Central memory CD8-positive, alpha-beta T cell (primary cell): ENCODE data around the gene RRM2.

Experiments
- ATAC-seq: fragments of 150-1000 bp; cut with Tn5 transposase; replicated peaks from 2 replicates; pipeline ENCODE4 v1.10.0; 2022; ENCODE audit warnings: mild to moderate bottlenecking, moderate FRiP score, moderate number of reproducible peaks; ENCODE audit not compliant: poor library complexity, severe bottlenecking; ENCODE audit errors: extremely low read depth
- DNase-seq, 2 donors: peaks; one replicate each; pipeline ENCODE4 v3.0.0; 2021; ENCODE audit warnings: low spot score in 2 of 2
- H3K27ac Mint-ChIP-seq: one replicate; pipeline ENCODE4 v1.8.0; 2022; ENCODE audit warnings: low read depth, mild to moderate bottlenecking, moderate library complexity, mixed read lengths
- H3K27me3 Mint-ChIP-seq: one replicate; pipeline ENCODE4 v1.8.0; 2022; ENCODE audit warnings: mixed read lengths
- H3K36me3 Mint-ChIP-seq: one replicate; pipeline ENCODE4 v1.8.0; 2022; ENCODE audit warnings: mild to moderate bottlenecking, moderate library complexity, mixed read lengths; ENCODE audit not compliant: insufficient read depth
- H3K4me1 Mint-ChIP-seq: one replicate; pipeline ENCODE4 v1.8.0; 2022; ENCODE audit warnings: mixed read lengths
- H3K4me3 Mint-ChIP-seq: one replicate; pipeline ENCODE4 v1.8.0; 2022; ENCODE audit warnings: mild to moderate bottlenecking, moderate library complexity, mixed read lengths
- H3K9me3 Mint-ChIP-seq: one replicate; pipeline ENCODE4 v1.8.0; 2022; ENCODE audit warnings: mixed read lengths

RRM2 gene

GRCh38 chr2:10122500-10123280 is at the start of gene RRM2:
TSS of gene RRM2 (plus strand) at chr2:10122739. CDS start at chr2:10122799, 60 bp downstream.
- H3K36me3 Mint-ChIP-seq, result peaks cover 20% of the 10 kb centered on the region
- H3K9me3 Mint-ChIP-seq, result no peaks in the 10 kb centered on the region
- H3K27ac Mint-ChIP-seq, result peak within 1 kb of the TSS; percentile 78
- H3K27me3 Mint-ChIP-seq, result peaks cover 14% of the 10 kb centered on the region
- DNase-seq, result peak; percentile 71 to 75
- peak; percentile 66 for ATAC-seq
- peaks cover 46% of the 10 kb centered on the region for H3K4me1 Mint-ChIP-seq
- peak within 1 kb of the TSS; percentile 93 for H3K4me3 Mint-ChIP-seq

- no peaks in the 10 kb centered on the region for H3K9me3 Mint-ChIP-seq
- H3K36me3 Mint-ChIP-seq, result peaks cover 2% of the 10 kb centered on the region
- no peak for ATAC-seq
- peaks cover 66% of the 10 kb centered on the region for H3K27me3 Mint-ChIP-seq
- no peak overlapping the region for H3K4me3 Mint-ChIP-seq
- no peak for DNase-seq
- peaks cover 7% of the 10 kb centered on the region for H3K4me1 Mint-ChIP-seq
- H3K27ac Mint-ChIP-seq, result peak overlapping the region; percentile 8
These were observed 48.8 kb upstream of the RRM2 start for GRCh38 chr2:10073706-10074105.

GRCh38 chr2:10075101-10075500 is 47.4 kb upstream of the RRM2 start:
- DNase-seq, result no peak
- no peak for ATAC-seq
- Mint-ChIP-seq H3K27ac (no peak overlapping the region), H3K9me3 (no peaks in the 10 kb centered on the region), H3K36me3 (peaks cover 2% of the 10 kb centered on the region), H3K4me1 (peaks cover 13% of the 10 kb centered on the region), H3K27me3 (peaks cover 73% of the 10 kb centered on the region), H3K4me3 (no peak overlapping the region)

GRCh38 chr2:10075571-10076209 is 46.8 kb upstream of the RRM2 start:
- H3K36me3 Mint-ChIP-seq, result peaks cover 2% of the 10 kb centered on the region
- DNase-seq (no peak), ATAC-seq (no peak)
- H3K27ac Mint-ChIP-seq, result no peak overlapping the region
- no peak overlapping the region for H3K4me3 Mint-ChIP-seq
- peaks cover 74% of the 10 kb centered on the region for H3K27me3 Mint-ChIP-seq
- H3K9me3 Mint-ChIP-seq, result no peaks in the 10 kb centered on the region
- peaks cover 13% of the 10 kb centered on the region for H3K4me1 Mint-ChIP-seq

GRCh38 chr2:10076511-10076910 is 46.0 kb upstream of the RRM2 start:
- ATAC-seq, result no peak
- Mint-ChIP-seq H3K4me1 (peaks cover 20% of the 10 kb centered on the region), H3K36me3 (peaks cover 5% of the 10 kb centered on the region), H3K27ac (no peak overlapping the region), H3K4me3 (no peak overlapping the region), H3K27me3 (peaks cover 82% of the 10 kb centered on the region), H3K9me3 (no peaks in the 10 kb centered on the region)
- DNase-seq, result no peak

DNA sequence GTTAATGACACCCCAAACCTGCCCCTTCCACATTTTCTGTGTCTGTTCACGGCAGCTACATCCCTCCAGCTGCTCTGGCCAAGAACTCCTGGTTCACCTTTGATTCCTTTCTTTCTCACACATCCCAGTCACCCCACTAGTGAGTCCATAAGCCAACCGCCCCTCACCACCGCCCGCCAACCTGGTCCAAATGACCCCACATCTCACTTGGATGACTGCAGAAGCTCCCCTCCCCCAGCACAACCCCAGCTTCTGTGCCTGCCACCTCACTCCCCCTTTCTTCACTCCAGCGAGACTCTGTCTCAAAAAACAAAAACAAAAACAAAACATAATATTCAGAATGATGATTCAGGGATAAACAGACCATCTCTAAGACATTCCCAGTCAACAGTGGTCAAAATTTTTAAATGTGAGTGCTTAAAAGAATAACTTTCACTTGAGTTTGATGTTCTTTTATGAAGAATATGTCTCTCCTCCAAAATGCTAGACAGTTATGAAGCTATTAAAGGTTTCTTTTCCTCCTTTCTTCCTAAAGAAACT is 45.5 kb upstream of the RRM2 start:
- H3K9me3 Mint-ChIP-seq, result no peaks in the 10 kb centered on the region
- H3K27me3 Mint-ChIP-seq, result peaks cover 87% of the 10 kb centered on the region
- no peak for DNase-seq
- H3K27ac Mint-ChIP-seq, result no peak overlapping the region
- H3K36me3 Mint-ChIP-seq, result peaks cover 5% of the 10 kb centered on the region
- no peak overlapping the region for H3K4me3 Mint-ChIP-seq
- no peak for ATAC-seq
- peaks cover 20% of the 10 kb centered on the region for H3K4me1 Mint-ChIP-seq

- DNase-seq, result no peak
- Mint-ChIP-seq H3K9me3 (no peaks in the 10 kb centered on the region), H3K4me1 (peaks cover 13% of the 10 kb centered on the region), H3K27me3 (peaks cover 87% of the 10 kb centered on the region), H3K36me3 (peaks cover 5% of the 10 kb centered on the region), H3K4me3 (no peak overlapping the region), H3K27ac (no peak overlapping the region)
- ATAC-seq, result no peak
These were observed 44.5 kb upstream of the RRM2 start for GRCh38 chr2:10078001-10078400.

DNA sequence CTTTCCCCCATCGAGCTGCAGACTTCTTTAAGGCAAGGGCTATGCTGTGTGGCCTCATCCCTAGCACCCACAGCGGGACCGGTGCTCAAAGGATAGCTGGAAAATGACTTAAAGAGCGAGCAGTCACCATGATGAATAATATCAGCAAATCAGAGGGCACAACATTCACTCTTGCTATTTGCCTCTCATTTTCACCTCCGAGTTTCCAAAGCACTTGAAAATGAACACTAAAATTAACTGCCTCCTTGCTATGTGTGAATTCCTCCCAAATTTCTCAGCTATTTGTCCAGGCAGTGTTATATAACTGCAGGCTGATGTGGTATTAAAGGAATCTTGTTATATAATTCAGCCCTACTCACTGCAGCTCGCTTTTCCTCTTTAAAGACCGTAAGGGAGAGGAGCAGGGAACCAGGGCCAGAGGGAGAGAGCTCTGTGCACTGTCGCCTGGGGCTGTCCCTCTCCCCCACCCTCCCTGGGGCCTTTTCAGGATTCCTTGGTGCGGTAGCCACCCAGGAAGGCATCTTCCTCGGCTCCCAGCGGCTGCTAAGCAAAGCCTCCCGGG is 43.8 kb upstream of the RRM2 start:
- ATAC-seq (no peak), DNase-seq (no peak)
- H3K4me3 Mint-ChIP-seq, result peak overlapping the region; percentile 74
- H3K27me3 Mint-ChIP-seq, result peaks cover 88% of the 10 kb centered on the region
- H3K27ac Mint-ChIP-seq, result no peak overlapping the region
- H3K4me1 Mint-ChIP-seq, result peaks cover 13% of the 10 kb centered on the region
- H3K36me3 Mint-ChIP-seq, result peaks cover 5% of the 10 kb centered on the region
- H3K9me3 Mint-ChIP-seq, result no peaks in the 10 kb centered on the region

DNA sequence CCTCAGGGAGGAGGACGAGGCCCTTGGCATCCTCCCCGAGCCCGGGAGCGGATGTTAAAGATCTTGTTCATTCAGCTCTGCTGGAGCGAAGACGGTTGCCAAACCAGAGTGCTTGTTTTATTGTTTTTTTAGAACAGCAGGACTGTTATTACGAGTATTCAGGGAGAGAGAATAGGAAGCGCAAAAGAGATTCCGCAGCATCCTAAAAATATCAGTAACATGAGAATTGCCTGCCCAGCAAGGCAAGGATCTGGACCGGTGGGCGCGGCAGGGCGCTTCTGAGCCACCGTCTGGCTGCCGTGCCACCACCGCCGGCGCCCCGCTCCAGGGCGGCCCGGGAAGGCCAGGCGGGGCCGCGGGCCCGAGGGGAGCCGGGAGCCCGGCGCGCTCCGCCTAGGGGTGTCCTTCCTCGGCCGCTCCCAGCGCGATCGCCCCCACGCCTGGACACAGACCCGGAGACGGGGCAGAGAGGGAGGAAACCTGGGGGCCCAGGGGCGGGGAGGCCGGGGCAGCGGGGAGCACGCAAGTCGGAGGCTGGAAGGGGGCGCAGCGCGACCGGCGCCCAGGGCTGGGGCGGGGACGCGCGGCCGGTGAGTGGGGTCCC is 43.2 kb upstream of the RRM2 start:
- DNase-seq, result no peak
- peaks cover 88% of the 10 kb centered on the region for H3K27me3 Mint-ChIP-seq
- peak; percentile 13 for ATAC-seq
- H3K4me1 Mint-ChIP-seq, result peaks cover 13% of the 10 kb centered on the region
- peak overlapping the region; percentile 74 for H3K4me3 Mint-ChIP-seq
- no peak overlapping the region for H3K27ac Mint-ChIP-seq
- H3K9me3 Mint-ChIP-seq, result no peaks in the 10 kb centered on the region
- peaks cover 5% of the 10 kb centered on the region for H3K36me3 Mint-ChIP-seq

- no peak for DNase-seq
- no peaks in the 10 kb centered on the region for H3K9me3 Mint-ChIP-seq
- peaks cover 5% of the 10 kb centered on the region for H3K36me3 Mint-ChIP-seq
- H3K4me1 Mint-ChIP-seq, result peaks cover 13% of the 10 kb centered on the region
- ATAC-seq, result no peak
- H3K27me3 Mint-ChIP-seq, result peaks cover 88% of the 10 kb centered on the region
- H3K4me3 Mint-ChIP-seq, result peak within 1 kb of the TSS; percentile 74
- no peak within 1 kb of the TSS for H3K27ac Mint-ChIP-seq
These were observed 42.5 kb upstream of the RRM2 start, which contains the start of gene CYS1 for GRCh38 chr2:10079870-10080535. TSS of gene CYS1 (minus strand) at chr2:10080411. CDS start at chr2:10080223, 188 bp downstream.

DNA sequence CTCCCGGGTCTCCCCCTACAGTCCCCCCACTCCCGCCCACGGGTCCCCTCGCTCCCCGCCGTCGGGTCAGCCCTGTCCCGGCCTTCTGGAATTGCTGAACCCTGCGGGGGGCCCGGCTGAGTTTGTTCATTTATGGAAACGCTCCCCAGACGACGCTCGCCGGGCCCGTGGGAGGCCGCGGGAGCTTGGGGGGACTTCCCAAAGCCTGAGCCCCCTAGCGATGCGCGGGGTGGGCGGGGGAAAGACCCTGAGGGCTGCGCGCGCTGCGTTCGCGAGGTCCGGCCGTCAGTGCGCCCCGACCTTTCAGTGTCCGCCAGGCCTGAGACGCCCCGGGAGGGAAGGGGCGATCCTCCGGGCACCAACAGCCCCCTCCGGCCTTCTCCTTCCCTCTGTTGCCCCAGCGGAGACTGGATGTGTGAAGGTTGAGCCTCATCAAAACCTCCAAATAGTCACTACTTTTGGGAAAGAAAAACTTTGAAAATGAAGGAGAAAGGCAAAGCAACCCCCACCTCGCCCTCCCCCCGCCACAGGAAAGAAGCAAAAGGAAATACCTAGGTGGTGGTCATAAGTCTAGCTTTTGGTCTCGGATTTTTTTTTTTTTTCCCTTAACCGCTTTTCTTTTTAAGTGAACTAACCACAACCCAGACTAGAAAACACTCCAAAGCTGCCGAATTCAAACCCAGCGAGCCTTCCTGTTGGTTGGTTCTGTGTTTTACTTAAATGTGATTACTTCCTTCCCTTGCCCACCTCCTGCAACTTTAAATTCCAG is 41.8 kb upstream of the RRM2 start:
- Mint-ChIP-seq H3K4me3 (peak overlapping the region; percentile 68), H3K27me3 (peaks cover 88% of the 10 kb centered on the region), H3K4me1 (peaks cover 13% of the 10 kb centered on the region), H3K27ac (no peak overlapping the region), H3K9me3 (no peaks in the 10 kb centered on the region), H3K36me3 (peaks cover 5% of the 10 kb centered on the region)
- DNase-seq, result no peak
- peak; percentile 73 for ATAC-seq
